ENCODE results near the gene PRKAG1.

Gene PRKAG1

DNA sequence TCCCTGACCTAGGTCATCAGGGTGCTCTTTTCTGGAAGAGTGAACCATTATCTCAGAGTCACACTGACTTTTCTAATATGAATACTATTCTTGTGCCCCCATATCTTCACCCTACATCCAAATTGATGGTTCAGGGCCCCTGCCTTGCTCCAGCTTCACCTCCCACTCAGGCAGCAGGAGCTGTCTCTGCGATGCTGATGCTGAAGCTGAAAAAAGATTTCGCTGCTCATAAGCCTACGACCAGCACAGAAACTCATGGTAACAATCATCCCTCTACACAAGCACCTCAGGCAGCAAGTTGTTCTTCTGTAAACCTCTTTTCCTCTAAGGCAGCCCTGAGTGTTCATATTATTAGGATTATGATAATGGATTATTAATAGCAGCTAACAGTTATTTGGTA is 64.5 kb downstream of the PRKAG1 start:
- Histone ChIP-seq H3K9me3 (ENCODE audit: control insufficient read depth in 2 of 2, low read length in 2 of 2) (no peaks in the 10 kb centered on the region), H3K9ac (ENCODE audit: low read depth in 1 of 2, low read length in 2 of 2) (no peak overlapping the region), H3K27me3 (ENCODE audit: control insufficient read depth in 2 of 2, insufficient read depth in 2 of 2, low read length in 2 of 2) (no peaks in the 10 kb centered on the region), H3K27ac (ENCODE audit: low read depth in 2 of 2, low read length in 2 of 2) (no peak overlapping the region), H3K4me3 (ENCODE audit: low read length in 2 of 2) (no peak overlapping the region), H3K36me3 (ENCODE audit: control insufficient read depth in 2 of 2, insufficient read depth in 2 of 2, low read length in 2 of 2) (peaks cover 12 to 14% of the 10 kb centered on the region in 2 donors), H3K4me1 (ENCODE audit: control insufficient read depth in 2 of 2, insufficient read depth in 2 of 2, low read length in 2 of 2) (peaks cover 4 to 15% of the 10 kb centered on the region in 2 donors)

DNA sequence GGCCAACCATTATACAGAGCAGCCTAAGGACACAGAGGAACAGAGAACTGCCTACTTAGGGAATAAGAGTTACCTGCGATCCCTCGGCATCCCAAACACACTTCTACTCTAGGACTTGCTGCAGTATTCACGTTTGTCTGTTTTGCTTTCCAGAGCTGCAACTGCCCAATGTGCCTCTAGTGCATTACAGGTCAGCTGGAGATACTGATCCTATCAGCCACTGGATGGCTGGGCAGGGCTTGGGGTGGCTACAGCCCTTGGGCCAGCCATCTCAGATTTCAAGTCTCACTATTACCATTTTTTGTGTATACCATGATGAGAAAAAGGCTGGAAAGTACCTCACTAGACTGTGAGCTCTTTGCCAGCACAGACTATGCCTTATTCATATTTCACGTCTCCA is 65.9 kb downstream of the PRKAG1 start:
- peaks cover 12 to 14% of the 10 kb centered on the region in 2 donors for H3K36me3 ChIP-seq (ENCODE audit: control insufficient read depth in 2 of 2, insufficient read depth in 2 of 2, low read length in 2 of 2)

More for the DNA sequence above, 65.9 kb downstream of the PRKAG1 start:
- Histone ChIP-seq H3K9me3 (ENCODE audit: control insufficient read depth in 2 of 2, low read length in 2 of 2) (no peaks in the 10 kb centered on the region), H3K27ac (ENCODE audit: low read depth in 2 of 2, low read length in 2 of 2) (no peak overlapping the region), H3K27me3 (ENCODE audit: control insufficient read depth in 2 of 2, insufficient read depth in 2 of 2, low read length in 2 of 2) (no peaks in the 10 kb centered on the region), H3K4me3 (ENCODE audit: low read length in 2 of 2) (no peak overlapping the region), H3K4me1 (ENCODE audit: control insufficient read depth in 2 of 2, insufficient read depth in 2 of 2, low read length in 2 of 2) (peaks cover 2 to 15% of the 10 kb centered on the region in 2 donors), H3K9ac (ENCODE audit: low read depth in 1 of 2, low read length in 2 of 2) (no peak overlapping the region)
